HTERT RPE-1 (cell line): ENCODE results near the gene CD164.
"Not testable (repeated sequence)": the region's sequence is repeated elsewhere in the genome, so short reads cannot be mapped to it uniquely, and the experiment has no call there.

Experiments
- in situ Hi-C: fragments of 300-500 bp; cut with MboI; formaldehyde crosslinking; loops from 4 replicates; pipeline ENCODE4 v1.14.3; 2020; ENCODE audit warnings: low sequenced_read_pairs

Gene CD164

GRCh38 chr6:109377717-109378116 is 4.5 kb downstream of the CD164 start:
- in situ Hi-C loops, result no loop called here

- in situ Hi-C loops, result no loop called here
Observed at GRCh38 chr6:109374326-109374892, 7.9 kb downstream of the CD164 start.

GRCh38 chr6:109373762-109374161 is 8.5 kb downstream of the CD164 start:
- in situ Hi-C loops, result no loop called here

GRCh38 chr6:109373331-109373730 is 8.9 kb downstream of the CD164 start:
- in situ Hi-C loops, result no loop called here

- in situ Hi-C loops, result no loop called here
Observed at GRCh38 chr6:109372130-109372529, 10.1 kb downstream of the CD164 start.

GRCh38 chr6:109370792-109371191 is 11.5 kb downstream of the CD164 start:
- in situ Hi-C loops, result no loop called here

GRCh38 chr6:109370336-109370735 is 11.9 kb downstream of the CD164 start:
- in situ Hi-C loops, result no loop called here

GRCh38 chr6:109369728-109370127 is 12.5 kb downstream of the CD164 start:
- in situ Hi-C loops, result no loop called here

- in situ Hi-C loops, result not testable (repeated sequence)
Observed at GRCh38 chr6:109364382-109365078, 17.7 kb downstream of the CD164 start.

- in situ Hi-C loops, result no loop called here
Observed at GRCh38 chr6:109363753-109364152, 18.5 kb downstream of the CD164 start.

GRCh38 chr6:109362102-109362884 is 20.0 kb downstream of the CD164 start:
- in situ Hi-C loops, result no loop called here

GRCh38 chr6:109360791-109361190 is 21.5 kb downstream of the CD164 start:
- in situ Hi-C loops, result no loop called here

- in situ Hi-C loops, result no loop called here
Observed at GRCh38 chr6:109360281-109360680, 22.0 kb downstream of the CD164 start.

GRCh38 chr6:109359248-109359647 is 23.0 kb downstream of the CD164 start:
- in situ Hi-C loops, result no loop called here

- in situ Hi-C loops, result no loop called here
Observed at GRCh38 chr6:109358204-109358603, 24.1 kb downstream of the CD164 start.

- in situ Hi-C loops, result no loop called here
Observed at GRCh38 chr6:109356237-109356636, 26.0 kb downstream of the CD164 start.

GRCh38 chr6:109351231-109352130 is 30.8 kb downstream of the CD164 start:
- in situ Hi-C loops, result no loop called here

GRCh38 chr6:109349419-109349987 is 32.8 kb downstream of the CD164 start:
- in situ Hi-C loops, result no loop called here

GRCh38 chr6:109348226-109348625 is 34.0 kb downstream of the CD164 start:
- in situ Hi-C loops, result no loop called here

GRCh38 chr6:109347779-109348178 is 34.5 kb downstream of the CD164 start:
- in situ Hi-C loops, result no loop called here

- in situ Hi-C loops, result no loop called here
Observed at GRCh38 chr6:109345986-109346385, 36.3 kb downstream of the CD164 start.
